NCI-H1436 (cell line): ENCODE results near the gene NBAS.
"Not testable (repeated sequence)": the region's sequence is repeated elsewhere in the genome, so short reads cannot be mapped to it uniquely, and the experiment has no call there.

ENCODE experiments used
- DNase-seq: peaks from one replicate; lab custom pipeline; 2025; lab: John Stamatoyannopoulos, UW

NBAS gene

GRCh38 chr2:15210542-15210941, 350.6 kb downstream of the NBAS start:
- DNase-seq: not testable (repeated sequence)

- no peak for DNase-seq
Measured at GRCh38 chr2:15206419-15206818, 354.7 kb downstream of the NBAS start.

GRCh38 chr2:15205562-15205961, 355.6 kb downstream of the NBAS start:
- DNase-seq: no peak

- DNase-seq: no peak
Measured at GRCh38 chr2:15201009-15201408, 360.1 kb downstream of the NBAS start.

- DNase-seq: no peak
Measured at GRCh38 chr2:15200581-15200980, 360.6 kb downstream of the NBAS start.

- DNase-seq: no peak
Measured at GRCh38 chr2:15198051-15198450, 363.1 kb downstream of the NBAS start.

GRCh38 chr2:15195813-15196212, 365.3 kb downstream of the NBAS start:
- DNase-seq: no peak

- no peak for DNase-seq
Measured at GRCh38 chr2:15191789-15192188, 369.3 kb downstream of the NBAS start.

GRCh38 chr2:15189216-15189615, 371.9 kb downstream of the NBAS start:
- DNase-seq: no peak

GRCh38 chr2:15187702-15188101, 373.4 kb downstream of the NBAS start:
- no peak for DNase-seq

GRCh38 chr2:15186118-15186517, 375.0 kb downstream of the NBAS start:
- DNase-seq: no peak

GRCh38 chr2:15184491-15184890, 376.6 kb downstream of the NBAS start:
- DNase-seq: no peak

- DNase-seq: no peak
Measured at GRCh38 chr2:15182275-15182674, 378.9 kb downstream of the NBAS start.

GRCh38 chr2:15181092-15181745, 379.9 kb downstream of the NBAS start:
- DNase-seq: no peak

GRCh38 chr2:15180379-15180778, 380.8 kb downstream of the NBAS start:
- DNase-seq: no peak

GRCh38 chr2:15178946-15179345, 382.2 kb downstream of the NBAS start:
- DNase-seq: no peak

GRCh38 chr2:15177103-15177502, 384.0 kb downstream of the NBAS start:
- DNase-seq: no peak

GRCh38 chr2:15176604-15177003, 384.5 kb downstream of the NBAS start:
- no peak for DNase-seq

GRCh38 chr2:15174567-15174966, 386.6 kb downstream of the NBAS start:
- DNase-seq: no peak

- no peak for DNase-seq
Measured at GRCh38 chr2:15173501-15173900, 387.6 kb downstream of the NBAS start.

GRCh38 chr2:15172825-15173224, 388.3 kb downstream of the NBAS start:
- DNase-seq: no peak

- DNase-seq: no peak
Measured at GRCh38 chr2:15170070-15170775, 390.9 kb downstream of the NBAS start.

- no peak for DNase-seq
Measured at GRCh38 chr2:15169326-15170069, 391.6 kb downstream of the NBAS start.
